ENCODE results near the gene PLD1.

GRCh38 chr3:171741377-171741776, 68.9 kb downstream of the PLD1 start:
- TF ChIP-seq CTCF (IDR thresholded peaks at IDR 0.05) (no peak), POLR2A (IDR thresholded peaks at IDR 0.05) (no peak)

Data from esophagus squamous epithelium (tissue), 4 donors.